Testis (tissue), 3 donors: ENCODE measurements around the gene PNKP. TPM values are rescaled to one million over a fixed set of nuclear protein-coding genes. Genes with fewer than 3 reads are reported as not detected.
A peak's percentile ranks its signal among the peaks of the same experiment; 100 is the strongest.

Source experiments
- DNase-seq: peaks from one replicate; pipeline ENCODE4 v3.0.0-alpha.2; 2019
- H3K27ac ChIP-seq, 2 donors: fragments of 200-600 bp; sonication (generic); one replicate each; pipeline ENCODE4 v1.5.1; 2019
- H3K27me3 ChIP-seq: fragments of 200-600 bp; sonication (generic); one replicate; pipeline ENCODE4 v1.5.1; 2019
- H3K36me3 ChIP-seq: fragments of 200-600 bp; sonication (generic); one replicate; pipeline ENCODE4 v1.5.1; 2017; ENCODE audit warnings: low read depth; ENCODE audit errors: missing control alignments
- H3K4me1 ChIP-seq: fragments of 200-600 bp; sonication (generic); one replicate; pipeline ENCODE4 v1.5.1; 2019
- H3K4me3 ChIP-seq, 2 donors: fragments of 200-600 bp; sonication (generic); one replicate each; pipeline ENCODE4 v1.5.1; 2017 to 2019
- H3K9me3 ChIP-seq: fragments of 200-600 bp; sonication (generic); one replicate; pipeline ENCODE4 v1.5.1; 2017
- CTCF ChIP-seq, 3 experiments: fragments of 450-650 bp in 2 of 3; fragments of 200-600 bp in 1 of 3; sonication (generic) in 1 of 3; IDR thresholded peaks; one replicate each; pipeline ENCODE4 v1.5.1; 2016 to 2019; ENCODE audit warnings: antibody characterized with exemption in 3 of 3, mild to moderate bottlenecking in 2 of 3, moderate library complexity in 1 of 3
- POLR2A ChIP-seq: fragments of 450-650 bp; IDR thresholded peaks from one replicate; pipeline ENCODE4 v1.6.1; 2017; ENCODE audit warnings: antibody characterized with exemption, mild to moderate bottlenecking, moderate library complexity
- WGBS, 2 donors: methylation state at CpG; one replicate each; pipeline ENCODE4 v1.1.5; 2018; 5-methylcytosine and 5-hydroxymethylcytosine counted together
- intact Hi-C: fragments of 100-400 bp; cut with DNase I; formaldehyde crosslinking; loops from one replicate; pipeline ENCODE4 v1.15.1; 2023; ENCODE audit warnings: low total_unique reads
- polyA plus RNA-seq: library from polyadenylated mRNA; stranded (reverse); fragments of 350-450 nt; fragmentation: Illumina TruSeq; extraction: RNeasy Lipid Tissue Mini Kit (QIAGEN cat#74804); gene quantifications from one replicate; pipeline ENCODE4 v1.2.3, GENCODE V29; 2014; ENCODE audit warnings: low read depth, low replicate concordance; ENCODE audit not compliant: insufficient read depth
- total RNA-seq, 2 donors: library from RNA; depleted of rRNA; stranded (reverse); fragments of >200 nt; gene quantifications; one replicate each; pipeline ENCODE4 v1.2.3, GENCODE V29; 2016

PNKP gene
- total and polyA plus RNA-seq, 3 donors from 2014 or later: 45.5 to 125 (median 110) TPM

DNA sequence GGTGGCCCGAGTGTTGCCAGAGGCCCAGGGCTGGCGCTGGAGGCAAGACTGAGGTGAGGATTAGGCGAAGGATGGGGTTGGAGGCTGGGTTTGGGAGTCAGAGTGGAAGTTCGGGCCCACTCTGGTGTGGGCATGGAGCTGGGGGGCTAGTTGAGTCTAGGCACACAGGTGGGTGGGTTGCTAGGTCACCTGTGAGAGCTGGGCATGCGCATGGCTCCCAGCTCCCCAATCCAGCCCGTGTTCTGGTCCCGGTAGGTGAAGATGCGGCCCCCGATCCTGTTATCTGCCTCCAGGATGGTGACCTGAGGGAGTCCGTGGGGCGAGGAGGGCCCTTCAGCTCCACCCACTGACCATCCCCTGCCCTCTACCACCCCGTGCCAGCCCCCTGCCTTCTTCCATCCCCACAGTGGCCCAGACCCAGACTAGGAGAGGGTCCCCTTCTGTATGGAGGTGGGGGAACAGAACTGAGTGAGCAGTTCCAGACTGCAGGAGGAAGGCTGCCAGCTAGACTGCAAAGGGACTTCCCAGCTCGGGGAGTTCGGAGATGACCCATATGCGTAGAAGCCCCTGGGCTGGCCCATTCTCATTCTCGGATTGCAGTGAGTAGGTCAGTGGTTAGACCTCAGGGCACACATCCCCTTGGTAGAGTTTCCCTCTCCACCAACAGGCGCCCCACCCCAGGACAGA is 27.6 kb upstream of the PNKP start:
- Histone ChIP-seq H3K4me1 (no peaks in the 10 kb centered on the region), H3K9me3 (no peaks in the 10 kb centered on the region), H3K27me3 (no peaks in the 10 kb centered on the region), H3K27ac (no peak overlapping the region), H3K4me3 (no peak overlapping the region), H3K36me3 (no peaks in the 10 kb centered on the region)
- intact Hi-C loops: no loop called here
- WGBS, 2 donors: 80 to 89% methylated on average over 5 to 17 of the region's 17 CpGs
- no peak for TF ChIP-seq CTCF (IDR thresholded peaks at IDR 0.05)
- TF ChIP-seq POLR2A: no peak
- no peak for DNase-seq

GRCh38 chr19:49894011-49894664 is 26.8 kb upstream of the PNKP start:
- H3K4me1 ChIP-seq: no peaks in the 10 kb centered on the region
- no peaks in the 10 kb centered on the region for H3K9me3 ChIP-seq
- no peak for TF ChIP-seq POLR2A
- no peak for TF ChIP-seq CTCF (IDR thresholded peaks at IDR 0.05)

DNA sequence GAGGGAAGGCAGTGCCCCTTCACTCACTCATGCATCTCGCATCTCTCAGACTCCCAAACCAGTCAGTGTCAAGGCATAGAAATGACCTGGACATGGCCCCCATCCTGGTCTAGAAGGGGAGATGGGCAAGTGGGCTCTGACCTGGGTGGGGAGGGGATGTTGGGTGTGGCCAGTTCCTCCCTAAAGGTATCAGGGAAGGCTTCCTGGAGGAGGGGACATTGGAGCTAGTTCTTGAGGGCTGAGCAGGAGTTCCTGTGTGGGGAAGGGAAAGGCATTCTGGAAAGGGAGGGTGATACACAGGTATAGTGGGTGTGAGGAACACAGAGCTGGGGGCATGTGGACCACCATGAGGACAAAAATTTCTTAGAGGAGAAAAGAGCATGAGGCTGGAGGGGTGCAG is 25.3 kb upstream of the PNKP start:
- intact Hi-C loops: no loop called here
- no peaks in the 10 kb centered on the region for H3K27me3 ChIP-seq
- TF ChIP-seq CTCF (IDR thresholded peaks at IDR 0.05): no peak
- no peak for TF ChIP-seq POLR2A
- H3K4me3 ChIP-seq: no peak overlapping the region
- no peak overlapping the region for H3K27ac ChIP-seq
- DNase-seq: no peak
- no peaks in the 10 kb centered on the region for H3K36me3 ChIP-seq
- no peaks in the 10 kb centered on the region for H3K9me3 ChIP-seq
- 88 to 93% methylated on average over 1 of the region's 1 CpG for WGBS, 2 donors
- no peaks in the 10 kb centered on the region for H3K4me1 ChIP-seq

More at GRCh38 chr19:49894011-49894664, 26.8 kb upstream of the PNKP start:
- DNase-seq: no peak
- Histone ChIP-seq H3K36me3 (no peaks in the 10 kb centered on the region), H3K4me3 (no peak overlapping the region), H3K27ac (no peak overlapping the region), H3K27me3 (no peaks in the 10 kb centered on the region)
- intact Hi-C loops: no loop called here
- 95% methylated on average over 18 of the region's 18 CpGs for WGBS, 2 donors

GRCh38 chr19:49891393-49891792 is 24.0 kb upstream of the PNKP start:
- Histone ChIP-seq H3K4me1 (no peaks in the 10 kb centered on the region), H3K36me3 (no peaks in the 10 kb centered on the region), H3K27me3 (no peaks in the 10 kb centered on the region), H3K27ac (no peak overlapping the region), H3K9me3 (no peaks in the 10 kb centered on the region), H3K4me3 (peak overlapping the region in 1 of 2 donors; percentile 43)
- no peak for DNase-seq
- intact Hi-C loops: no loop called here
- 61 to 70% methylated on average over 14 to 17 of the region's 17 CpGs for WGBS, 2 donors
- no peak for TF ChIP-seq POLR2A
- no peak for TF ChIP-seq CTCF (IDR thresholded peaks at IDR 0.05)
